Measurements from ENCODE around the gene ARHGAP28. TPM values are rescaled to one million over a fixed set of nuclear protein-coding genes. Genes with fewer than 3 reads are reported as not detected.

ARHGAP28 gene
- total and polyA plus RNA-seq, 10 of the 15 experiments (the other 5 are each of a cell fraction or from before 2014, with no cell fraction given) = not detected

GRCh38 chr18:6719910-6720683 is 9.4 kb upstream of the ARHGAP28 start (continued):
- TF ChIP-seq REST (IDR thresholded peaks at IDR 0.05; ENCODE audit: low read depth, low read length) = no peak
- no peak for TF ChIP-seq CHD2 (IDR thresholded peaks at IDR 0.05; ENCODE audit: borderline replicate concordance, low read depth, low read length)
- TF ChIP-seq PBX3 (IDR thresholded peaks at IDR 0.05; ENCODE audit: insufficient replicate concordance, low read depth, low read length) = no peak

GRCh38 chr18:6721755-6722154 is 7.8 kb upstream of the ARHGAP28 start:
- FAIRE-seq (no peak), DNase-seq (ENCODE audit: low read depth, low spot score) (no peak), ATAC-seq (no peak)
- Histone ChIP-seq H3K36me3 (ENCODE audit: control insufficient read depth in 2 of 2, insufficient read depth in 2 of 2, low read length in 1 of 2) (no peaks in the 10 kb centered on the region), H3K4me1 (ENCODE audit: control insufficient read depth, insufficient read depth, low read length) (no peaks in the 10 kb centered on the region), H3K4me3 (no peak overlapping the region), H3K9ac (ENCODE audit: control insufficient read depth, insufficient read depth, low read length) (no peak overlapping the region), H2AFZ (ENCODE audit: control insufficient read depth, low read depth, low read length) (no peak overlapping the region), H3K9me3 (replicated peaks; ENCODE audit: control insufficient read depth, insufficient read depth, low read length) (no peaks in the 10 kb centered on the region), H4K20me1 (ENCODE audit: control insufficient read depth, insufficient read depth) (no peaks in the 10 kb centered on the region), H3K4me2 (ENCODE audit: control insufficient read depth, insufficient read depth) (no peak overlapping the region), H3K27me3 (replicated peaks in 1 of 2; ENCODE audit: control insufficient read depth in 2 of 2, insufficient read depth in 2 of 2, low read length in 1 of 2) (no peaks in the 10 kb centered on the region), H3K79me2 (ENCODE audit: control insufficient read depth, insufficient read depth, low read length) (no peaks in the 10 kb centered on the region), H3K27ac (ENCODE audit: control insufficient read depth, insufficient read depth) (no peak overlapping the region)
- RAD21 ChIA-PET (ENCODE audit: unreplicated experiment) = no interaction called here
- no TSS peak for BruUV-seq (replicated peaks)
- intact Hi-C loops (cut with micrococcal nuclease; ENCODE audit: unreplicated experiment) (no loop called here), in situ Hi-C loops (cut with MboI) (no loop called here)
- CTCF ChIA-PET = no interaction called here
- SMC1A ChIA-PET (ENCODE audit: uncharacterized antibody, unreplicated experiment) = no interaction called here
- POLR2A ChIA-PET = no interaction called here
- WGBS (ENCODE audit: insufficient coverage, insufficient replicate concordance, low lambda C conversion rate, missing lambda C conversion rate) = 0% methylated on average over 1 of the region's 1 CpG
- TF ChIP-seq RUNX3 (IDR thresholded peaks at IDR 0.05; ENCODE audit: low read length) (no peak), CBX5 (IDR thresholded peaks at IDR 0.05; ENCODE audit: low read depth) (no peak), KDM1A (IDR thresholded peaks at IDR 0.05; ENCODE audit: borderline replicate concordance) (no peak), TBL1XR1 (IDR thresholded peaks at IDR 0.05; ENCODE audit: low read depth, low read length) (no peak), MTA3 (IDR thresholded peaks at IDR 0.05; ENCODE audit: borderline replicate concordance, low read length) (no peak), BACH1 (IDR thresholded peaks at IDR 0.05; ENCODE audit: borderline replicate concordance) (no peak), MLLT1 (IDR thresholded peaks at IDR 0.05) (no peak), STAT3 (IDR thresholded peaks at IDR 0.05; ENCODE audit: low read depth, low read length) (no peak), SKIL (IDR thresholded peaks at IDR 0.05; ENCODE audit: low read depth, poor library complexity, severe bottlenecking) (no peak), ATF7 (IDR thresholded peaks at IDR 0.05; ENCODE audit: low read depth) (no peak)
